ENCODE results near the gene GH1. TPM values are rescaled to one million over a fixed set of nuclear protein-coding genes. Genes with fewer than 3 reads are reported as not detected.
"Not testable (repeated sequence)": the region's sequence is repeated elsewhere in the genome, so short reads cannot be mapped to it uniquely, and the experiment has no call there.

GH1 gene
- total RNA-seq, 2 donors from 2014 or later: not detected

- Histone ChIP-seq H3K36me3 (ENCODE audit: control insufficient read depth, insufficient read depth, low read length) (no peaks in the 10 kb centered on the region), H3K9ac (ENCODE audit: extremely low read depth, low read length, poor library complexity, severe bottlenecking) (no peak within 1 kb of the TSS), H3K4me1 (ENCODE audit: control insufficient read depth, insufficient read depth, low read length) (no peaks in the 10 kb centered on the region), H3K4me3 (ENCODE audit: low read length) (no peak within 1 kb of the TSS), H3K27ac (ENCODE audit: low read depth, low read length) (no peak within 1 kb of the TSS), H3K27me3 (ENCODE audit: control insufficient read depth, insufficient read depth, low read length, poor library complexity, severe bottlenecking) (no peaks in the 10 kb centered on the region), H3K9me3 (ENCODE audit: control insufficient read depth, low read length) (no peaks in the 10 kb centered on the region)
- peaks cover 44% of the 10 kb centered on the region for H3K27me3 Mint-ChIP-seq (ENCODE audit: insufficient read depth)
- peaks cover 10% of the 10 kb centered on the region for H3K4me1 Mint-ChIP-seq
- no peak within 1 kb of the TSS for H3K27ac Mint-ChIP-seq
- TF ChIP-seq CTCF (conservative IDR thresholded peaks at IDR 0.05): no peak
- H3K9me3 Mint-ChIP-seq: no peaks in the 10 kb centered on the region
- H3K36me3 Mint-ChIP-seq (ENCODE audit: low read depth): no peaks in the 10 kb centered on the region
- no peak within 1 kb of the TSS for H3K4me3 Mint-ChIP-seq
- 77 to 79% methylated on average over 2 to 14 of the region's 15 CpGs for WGBS, 2 experiments (ENCODE audit: insufficient coverage in 1 of 2, insufficient read length in 1 of 2)
- no peak for DNase-seq
Observed at GRCh38 chr17:63911041-63911635, 7.5 kb downstream of the GH1 start, which contains the start of gene CSHL1. TSS of gene CSHL1 (minus strand) at chr17:63911258. CDS start at chr17:63911196, 62 bp downstream.

- H3K4me3 ChIP-seq (ENCODE audit: low read length): no peak overlapping the region
- H3K9me3 ChIP-seq (ENCODE audit: control insufficient read depth, low read length): no peaks in the 10 kb centered on the region
- no peak for DNase-seq
- 83 to 88% methylated on average over 5 to 14 of the region's 14 CpGs for WGBS, 2 experiments (ENCODE audit: insufficient coverage in 1 of 2, insufficient read length in 1 of 2)
- H3K4me1 ChIP-seq (ENCODE audit: control insufficient read depth, insufficient read depth, low read length): no peaks in the 10 kb centered on the region
- H3K27ac ChIP-seq (ENCODE audit: low read depth, low read length): no peak overlapping the region
- TF ChIP-seq CTCF (conservative IDR thresholded peaks at IDR 0.05): no peak
- Mint-ChIP-seq H3K27ac (no peak overlapping the region), H3K27me3 (ENCODE audit: insufficient read depth) (peaks cover 43% of the 10 kb centered on the region), H3K4me3 (no peak overlapping the region), H3K9me3 (no peaks in the 10 kb centered on the region), H3K4me1 (peaks cover 14% of the 10 kb centered on the region), H3K36me3 (ENCODE audit: low read depth) (no peaks in the 10 kb centered on the region)
- no peak overlapping the region for H3K9ac ChIP-seq (ENCODE audit: extremely low read depth, low read length, poor library complexity, severe bottlenecking)
- no peaks in the 10 kb centered on the region for H3K36me3 ChIP-seq (ENCODE audit: control insufficient read depth, insufficient read depth, low read length)
- H3K27me3 ChIP-seq (ENCODE audit: control insufficient read depth, insufficient read depth, low read length, poor library complexity, severe bottlenecking): no peaks in the 10 kb centered on the region
Observed at GRCh38 chr17:63910096-63910495, 8.5 kb downstream of the GH1 start.

- Mint-ChIP-seq H3K4me1 (peaks cover 14% of the 10 kb centered on the region), H3K27me3 (ENCODE audit: insufficient read depth) (peaks cover 43% of the 10 kb centered on the region)
- not testable (repeated sequence) for H3K9me3 ChIP-seq (ENCODE audit: control insufficient read depth, low read length); H3K27ac Mint-ChIP-seq; H3K4me3 ChIP-seq (ENCODE audit: low read length); H3K9ac ChIP-seq (ENCODE audit: extremely low read depth, low read length, poor library complexity, severe bottlenecking); H3K36me3 Mint-ChIP-seq (ENCODE audit: low read depth); H3K9me3 Mint-ChIP-seq; H3K4me1 ChIP-seq (ENCODE audit: control insufficient read depth, insufficient read depth, low read length); H3K36me3 ChIP-seq (ENCODE audit: control insufficient read depth, insufficient read depth, low read length); DNase-seq; H3K27ac ChIP-seq (ENCODE audit: low read depth, low read length); H3K4me3 Mint-ChIP-seq; H3K27me3 ChIP-seq (ENCODE audit: control insufficient read depth, insufficient read depth, low read length, poor library complexity, severe bottlenecking)
- WGBS, 2 experiments (ENCODE audit: insufficient coverage in 1 of 2, insufficient read length in 1 of 2): 90 to 97% methylated on average over 2 to 9 of the region's 10 CpGs
Observed at GRCh38 chr17:63909586-63909985, 9.1 kb downstream of the GH1 start.

All from endodermal cell (in vitro differentiated cells).